ENCODE measurements around the gene MTRFR. TPM values are rescaled to one million over a fixed set of nuclear protein-coding genes. Genes with fewer than 3 reads are reported as not detected.

The MTRFR gene
- total and polyA plus RNA-seq, 2 donors (not counting 3 experiments of a cell fraction or from before 2014, with no cell fraction given) = 9.1 to 14.4 TPM

- FAIRE-seq (no peak), DNase-seq (ENCODE audit: low read depth, low spot score) (no peak)
- H3K36me3 ChIP-seq (ENCODE audit: control insufficient read depth in 2 of 2, extremely low read depth in 1 of 2, insufficient read depth in 2 of 2, low read length in 2 of 2) = peaks cover 0 to 15% of the 10 kb centered on the region in 2 experiments
- BruUV-seq (replicated peaks) = no TSS peak
- no peaks in the 10 kb centered on the region for H3K4me1 ChIP-seq (ENCODE audit: control insufficient read depth, extremely low read depth, insufficient read depth, low read length)
- no peak overlapping the region for H3K4me2 ChIP-seq (ENCODE audit: insufficient read depth, low read length)
- H4K20me1 ChIP-seq (replicated peaks; ENCODE audit: control insufficient read depth, extremely low read depth, insufficient read depth, low read length) = no peaks in the 10 kb centered on the region
- dilution Hi-C loops (cut with MboI; ENCODE audit: extremely low pct_ligation_motif_present, low sequenced_read_pairs) = loop anchor here (25.0 kb wide), 1 partner anchor 322 kb away; the partner anchor contains the start of gene DDX55
- TF ChIP-seq FOS (IDR thresholded peaks at IDR 0.05; ENCODE audit: borderline replicate concordance, insufficient read depth, low read length) (no peak), POLR2AphosphoS5 (IDR thresholded peaks at IDR 0.05; ENCODE audit: insufficient read depth, low read depth, low read length) (no peak), CTCF (IDR thresholded peaks at IDR 0.05; ENCODE audit: extremely low read depth in 1 of 2, insufficient read depth in 1 of 2, low read depth in 1 of 2, low read length in 2 of 2) (no peak), POLR2A (IDR thresholded peaks at IDR 0.05; ENCODE audit: low read depth, low read length) (no peak), MYC (IDR thresholded peaks at IDR 0.05; ENCODE audit: low read depth, low read length) (no peak), MAX (IDR thresholded peaks at IDR 0.05; ENCODE audit: insufficient read depth, insufficient read length) (no peak), GATA2 (IDR thresholded peaks at IDR 0.05; ENCODE audit: insufficient read depth, insufficient read length, low read depth, low read length) (no peak), JUN (IDR thresholded peaks at IDR 0.05; ENCODE audit: borderline replicate concordance, insufficient read depth, insufficient read length, low read depth) (no peak), EZH2 (IDR thresholded peaks at IDR 0.05; ENCODE audit: borderline replicate concordance, low read depth, low read length, severe bottlenecking) (no peak)
- no peaks in the 10 kb centered on the region for H3K79me2 ChIP-seq (ENCODE audit: control insufficient read depth, insufficient read depth, low read length)
- no peak overlapping the region for H3K4me3 ChIP-seq (replicated peaks in 1 of 3; ENCODE audit: insufficient read depth in 1 of 3, low read depth in 1 of 3, low read length in 3 of 3)
- no peak overlapping the region for H3K27ac ChIP-seq (ENCODE audit: insufficient read depth, low read depth, low read length)
- no peaks in the 10 kb centered on the region for H3K9me1 ChIP-seq (replicated peaks; ENCODE audit: control insufficient read depth, extremely low read depth, insufficient read depth, low read length)
- H3K9me3 ChIP-seq (replicated peaks; ENCODE audit: control insufficient read depth, insufficient read depth, low read length) = no peaks in the 10 kb centered on the region
- ChIA-PET POLR2A (no interaction called here), CTCF (interaction anchor here (0.6 kb wide), 1 partner anchor 14 kb away, joined by 3 read pairs; no protein-coding TSS in a partner anchor)
- H3K9ac ChIP-seq (replicated peaks; ENCODE audit: extremely low read depth, insufficient read depth, low read length) = no peak overlapping the region
- intact Hi-C loops (cut with micrococcal nuclease) = no loop called here
- H2AFZ ChIP-seq (ENCODE audit: low read depth, low read length) = no peak overlapping the region
- H3K27me3 ChIP-seq (ENCODE audit: control insufficient read depth in 2 of 2, insufficient read depth in 2 of 2, low read length in 2 of 2) = no peaks in the 10 kb centered on the region
These were observed 56.7 kb downstream of the MTRFR start for GRCh38 chr12:123289911-123290310.
